GM12878 (cell line): ENCODE measurements around the gene SETD2. TPM values are rescaled to one million over a fixed set of nuclear protein-coding genes. Genes with fewer than 3 reads are reported as not detected.
A peak's percentile ranks its signal among the peaks of the same experiment; 100 is the strongest.

Source experiments
- CHD1 ChIP-seq: IDR thresholded peaks from 2 replicates; pipeline ENCODE4 v1.6.1; 2012; ENCODE audit warnings: low read depth, low read length, improper control_type of control experiment
- IKZF2 ChIP-seq, 2 experiments: fragments of 450-650 bp; IDR thresholded peaks; 2 replicates each; pipeline ENCODE4 v1.6.1; 2017; ENCODE audit warnings: mild to moderate bottlenecking in 2 of 2, moderate library complexity in 2 of 2
- MEF2B ChIP-seq: fragments of 450-650 bp; IDR thresholded peaks from 2 replicates; pipeline ENCODE4 v1.6.1; 2018; ENCODE audit warnings: mild to moderate bottlenecking, moderate library complexity; ENCODE audit not compliant: partially characterized antibody, poor library complexity, severe bottlenecking
- NR2C2 ChIP-seq: IDR thresholded peaks from 2 replicates; pipeline ENCODE4 v1.6.1; 2011; ENCODE audit warnings: borderline replicate concordance, low read depth; ENCODE audit not compliant: control insufficient read depth, insufficient read length
- TCF3 ChIP-seq: IDR thresholded peaks from 2 replicates; pipeline ENCODE4 v1.6.1; 2012; ENCODE audit warnings: low read depth, mild to moderate bottlenecking, low read length, borderline replicate concordance; ENCODE audit not compliant: insufficient read depth
- polyA plus RNA-seq, 11 experiments: library from polyadenylated mRNA; depleted of rRNA in 4 of 11; unstranded in 6 of 11; stranded (reverse) in 5 of 11; fragments of >200 nt; fragmentation: Nextera tagmentation in 4 of 11; fragmentation: Illumina TruSeq in 1 of 11; extraction: Ambion mirVana in 4 of 11; extraction: Trizol in 1 of 11; gene quantifications; 1 replicate in 1 of 11; 2 replicates in 10 of 11; pipeline versions ENCODE4 v1.2.1 to v1.2.3, GENCODE V29; 2011 to 2016; ENCODE audit warnings: inconsistent platforms in 2 of 11, missing spikeins in 2 of 11, low read depth in 1 of 11
- total RNA-seq, 4 experiments: library from RNA; depleted of rRNA in 3 of 4; stranded (reverse); fragments of >200 nt in 3 of 4; fragmentation: Illumina TruSeq in 1 of 4; extraction: Trizol in 1 of 4; gene quantifications; 2 replicates each; pipeline versions ENCODE4 v1.2.1 to v1.2.3, GENCODE V29; 2013 to 2021
- TF ChIP-seq, protein P1 (sequence below): fragments of 450-650 bp; IDR thresholded peaks from 2 replicates; pipeline ENCODE4 v1.6.1; 2017; ENCODE audit warnings: mild to moderate bottlenecking, low read depth, inconsistent platforms; ENCODE audit not compliant: poor library complexity, severe bottlenecking
- TF ChIP-seq, protein P2 (sequence below): fragments of 450-650 bp; formaldehyde crosslinking; IDR thresholded peaks from 2 replicates; pipeline ENCODE4 v1.5.0; 2022; ENCODE audit warnings: mild to moderate bottlenecking, missing genetic modification characterization
- TF ChIP-seq, protein P3 (sequence below): IDR thresholded peaks from 2 replicates; pipeline ENCODE4 v1.6.1; 2012; ENCODE audit warnings: low read depth, low read length, improper control_type of control experiment

The SETD2 gene
- total and polyA plus RNA-seq, 10 of the 15 experiments (the other 5 are each of a cell fraction or from before 2014, with no cell fraction given), result 8.4 to 44.9 (median 24.5) TPM

DNA sequence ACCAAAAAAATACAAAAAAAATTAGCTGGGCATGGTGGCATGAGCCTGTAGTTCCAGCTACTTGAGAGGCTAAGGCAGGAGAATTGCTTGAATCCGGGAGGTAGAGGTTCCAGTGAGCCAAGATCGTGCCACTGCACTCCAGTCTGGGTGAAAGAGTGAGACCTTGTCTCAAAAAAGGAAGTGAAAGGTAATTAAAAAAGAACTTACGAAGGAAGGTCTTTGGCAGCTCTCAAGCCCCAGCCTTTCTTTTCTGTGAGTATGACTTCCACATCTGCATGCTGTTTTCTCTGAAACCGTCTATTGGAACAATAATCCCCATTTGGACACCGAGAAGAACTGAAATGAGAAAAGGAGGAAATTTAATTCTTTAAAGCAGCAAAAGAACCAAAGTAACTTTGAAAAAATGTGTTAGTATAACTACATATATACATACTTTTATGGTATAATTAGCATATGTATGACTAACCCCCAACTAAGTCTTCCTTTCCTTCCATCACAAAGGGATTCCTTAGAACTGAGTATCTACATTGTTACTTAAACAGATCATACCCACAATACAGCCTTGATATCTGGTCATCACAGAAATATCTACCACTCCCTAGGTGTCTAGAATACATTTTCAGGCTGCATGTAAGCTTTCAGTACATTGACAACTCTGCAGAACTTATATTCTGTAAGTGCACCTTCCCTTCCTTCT, 50.1 kb downstream of the SETD2 start (continued):
- TF ChIP-seq, protein P1, sequence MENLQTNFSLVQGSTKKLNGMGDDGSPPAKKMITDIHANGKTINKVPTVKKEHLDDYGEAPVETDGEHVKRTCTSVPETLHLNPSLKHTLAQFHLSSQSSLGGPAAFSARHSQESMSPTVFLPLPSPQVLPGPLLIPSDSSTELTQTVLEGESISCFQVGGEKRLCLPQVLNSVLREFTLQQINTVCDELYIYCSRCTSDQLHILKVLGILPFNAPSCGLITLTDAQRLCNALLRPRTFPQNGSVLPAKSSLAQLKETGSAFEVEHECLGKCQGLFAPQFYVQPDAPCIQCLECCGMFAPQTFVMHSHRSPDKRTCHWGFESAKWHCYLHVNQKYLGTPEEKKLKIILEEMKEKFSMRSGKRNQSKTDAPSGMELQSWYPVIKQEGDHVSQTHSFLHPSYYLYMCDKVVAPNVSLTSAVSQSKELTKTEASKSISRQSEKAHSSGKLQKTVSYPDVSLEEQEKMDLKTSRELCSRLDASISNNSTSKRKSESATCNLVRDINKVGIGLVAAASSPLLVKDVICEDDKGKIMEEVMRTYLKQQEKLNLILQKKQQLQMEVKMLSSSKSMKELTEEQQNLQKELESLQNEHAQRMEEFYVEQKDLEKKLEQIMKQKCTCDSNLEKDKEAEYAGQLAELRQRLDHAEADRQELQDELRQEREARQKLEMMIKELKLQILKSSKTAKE, result peak; percentile 29
- TF ChIP-seq IKZF2 (IDR thresholded peaks at IDR 0.05) (peak; percentile 50 to 58; a peak in 2 of 4 replicates), NR2C2 (no peak), CHD1 (no peak), TCF3 (no peak), MEF2B (peak; percentile 15)
- TF ChIP-seq, protein P2, sequence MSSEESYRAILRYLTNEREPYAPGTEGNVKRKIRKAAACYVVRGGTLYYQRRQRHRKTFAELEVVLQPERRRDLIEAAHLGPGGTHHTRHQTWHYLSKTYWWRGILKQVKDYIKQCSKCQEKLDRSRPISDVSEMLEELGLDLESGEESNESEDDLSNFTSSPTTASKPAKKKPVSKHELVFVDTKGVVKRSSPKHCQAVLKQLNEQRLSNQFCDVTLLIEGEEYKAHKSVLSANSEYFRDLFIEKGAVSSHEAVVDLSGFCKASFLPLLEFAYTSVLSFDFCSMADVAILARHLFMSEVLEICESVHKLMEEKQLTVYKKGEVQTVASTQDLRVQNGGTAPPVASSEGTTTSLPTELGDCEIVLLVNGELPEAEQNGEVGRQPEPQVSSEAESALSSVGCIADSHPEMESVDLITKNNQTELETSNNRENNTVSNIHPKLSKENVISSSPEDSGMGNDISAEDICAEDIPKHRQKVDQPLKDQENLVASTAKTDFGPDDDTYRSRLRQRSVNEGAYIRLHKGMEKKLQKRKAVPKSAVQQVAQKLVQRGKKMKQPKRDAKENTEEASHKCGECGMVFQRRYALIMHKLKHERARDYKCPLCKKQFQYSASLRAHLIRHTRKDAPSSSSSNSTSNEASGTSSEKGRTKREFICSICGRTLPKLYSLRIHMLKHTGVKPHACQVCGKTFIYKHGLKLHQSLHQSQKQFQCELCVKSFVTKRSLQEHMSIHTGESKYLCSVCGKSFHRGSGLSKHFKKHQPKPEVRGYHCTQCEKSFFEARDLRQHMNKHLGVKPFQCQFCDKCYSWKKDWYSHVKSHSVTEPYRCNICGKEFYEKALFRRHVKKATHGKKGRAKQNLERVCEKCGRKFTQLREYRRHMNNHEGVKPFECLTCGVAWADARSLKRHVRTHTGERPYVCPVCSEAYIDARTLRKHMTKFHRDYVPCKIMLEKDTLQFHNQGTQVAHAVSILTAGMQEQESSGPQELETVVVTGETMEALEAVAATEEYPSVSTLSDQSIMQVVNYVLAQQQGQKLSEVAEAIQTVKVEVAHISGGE, result no peak
- TF ChIP-seq, protein P3, sequence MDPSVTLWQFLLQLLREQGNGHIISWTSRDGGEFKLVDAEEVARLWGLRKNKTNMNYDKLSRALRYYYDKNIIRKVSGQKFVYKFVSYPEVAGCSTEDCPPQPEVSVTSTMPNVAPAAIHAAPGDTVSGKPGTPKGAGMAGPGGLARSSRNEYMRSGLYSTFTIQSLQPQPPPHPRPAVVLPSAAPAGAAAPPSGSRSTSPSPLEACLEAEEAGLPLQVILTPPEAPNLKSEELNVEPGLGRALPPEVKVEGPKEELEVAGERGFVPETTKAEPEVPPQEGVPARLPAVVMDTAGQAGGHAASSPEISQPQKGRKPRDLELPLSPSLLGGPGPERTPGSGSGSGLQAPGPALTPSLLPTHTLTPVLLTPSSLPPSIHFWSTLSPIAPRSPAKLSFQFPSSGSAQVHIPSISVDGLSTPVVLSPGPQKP, result no peak
